Transverse colon (tissue), 4 donors: ENCODE measurements around the gene SYNPO2. TPM values are rescaled to one million over a fixed set of nuclear protein-coding genes. Genes with fewer than 3 reads are reported as not detected.
"Not testable (repeated sequence)": the region's sequence is repeated elsewhere in the genome, so short reads cannot be mapped to it uniquely, and the experiment has no call there.

Source experiments
- DNase-seq: peaks from one replicate; pipeline ENCODE4 v3.0.0-alpha.2; 2019
- H3K27ac ChIP-seq, 4 donors: fragments of 200-600 bp; sonication (generic); 2 replicates each; pipeline ENCODE4 v1.5.1; 2016 to 2018; ENCODE audit warnings: inconsistent platforms in 4 of 4
- H3K27me3 ChIP-seq: fragments of 200-600 bp; sonication (generic); 2 replicates; pipeline ENCODE4 v1.5.1; 2017; ENCODE audit warnings: inconsistent platforms
- H3K36me3 ChIP-seq, 4 donors: fragments of 200-600 bp; sonication (generic); 2 replicates each; pipeline ENCODE4 v1.5.1; 2017 to 2019; ENCODE audit warnings: inconsistent platforms in 4 of 4
- H3K4me1 ChIP-seq, 4 donors: fragments of 200-600 bp; sonication (generic); 2 replicates each; pipeline ENCODE4 v1.5.1; 2017 to 2020; ENCODE audit warnings: inconsistent platforms in 4 of 4
- H3K4me3 ChIP-seq, 4 donors: fragments of 200-600 bp; sonication (generic); 1 replicate in 1 of 4; 2 replicates in 3 of 4; pipeline versions ENCODE4 v1.5.1 to v1.6.1; 2017 to 2019; ENCODE audit warnings: inconsistent platforms in 4 of 4
- H3K9me3 ChIP-seq, 2 donors: fragments of 200-600 bp; sonication (generic); 2 replicates each; pipeline ENCODE4 v1.5.1; 2017 to 2019; ENCODE audit warnings: inconsistent platforms in 2 of 2
- EP300 ChIP-seq: sonication (generic); formaldehyde crosslinking; IDR thresholded peaks from one replicate; pipeline ENCODE4 v1.6.1; 2017; ENCODE audit warnings: antibody characterized with exemption, low read depth
- POLR2A ChIP-seq: fragments of 450-650 bp; IDR thresholded peaks from one replicate; pipeline ENCODE4 v1.6.1; 2016; ENCODE audit warnings: antibody characterized with exemption, mild to moderate bottlenecking, moderate library complexity
- POLR2AphosphoS5 ChIP-seq, 3 donors: sonication (generic); formaldehyde crosslinking; IDR thresholded peaks; one replicate each; pipeline ENCODE4 v1.6.1; 2016; ENCODE audit warnings: antibody characterized with exemption in 3 of 3
- WGBS, 2 donors: methylation state at CpG; one replicate each; pipeline ENCODE4 v1.1.5; 2018; ENCODE audit warnings: low coverage in 1 of 2; 5-methylcytosine and 5-hydroxymethylcytosine counted together
- in situ Hi-C, 4 donors: fragments of 200-750 bp; cut with MboI; loops; one replicate each; pipeline versions ENCODE4 v1.15.0 to v1.15.1; 2017; ENCODE audit warnings: low sequenced_read_pairs in 3 of 4, low pct_ligation_motif_present in 1 of 4, low pct_unique_long_range_greater_than_20kb in 1 of 4
- intact Hi-C: fragments of 100-400 bp; cut with DNase I; formaldehyde crosslinking; loops from one replicate; pipeline ENCODE4 v1.15.1; 2023; ENCODE audit warnings: low total_unique reads
- total RNA-seq, 4 donors: library from RNA; depleted of rRNA; stranded (reverse); fragments of >200 nt; gene quantifications; one replicate each; pipeline ENCODE4 v1.1.0, GENCODE V29; 2016
- TF ChIP-seq, protein P1 (sequence below), 5 experiments: fragments of 200-600 bp in 3 of 5; fragments of 450-650 bp in 2 of 5; sonication (generic) in 3 of 5; IDR thresholded peaks; 1 replicate in 2 of 5; 2 replicates in 3 of 5; pipeline ENCODE4 v1.5.1; 2016 to 2017; ENCODE audit warnings: antibody characterized with exemption in 5 of 5, inconsistent platforms in 3 of 5, mild to moderate bottlenecking in 2 of 5, moderate library complexity in 1 of 5

SYNPO2 gene
- total RNA-seq, 4 donors from 2014 or later, result 99.7 to 400 (median 145) TPM

DNA sequence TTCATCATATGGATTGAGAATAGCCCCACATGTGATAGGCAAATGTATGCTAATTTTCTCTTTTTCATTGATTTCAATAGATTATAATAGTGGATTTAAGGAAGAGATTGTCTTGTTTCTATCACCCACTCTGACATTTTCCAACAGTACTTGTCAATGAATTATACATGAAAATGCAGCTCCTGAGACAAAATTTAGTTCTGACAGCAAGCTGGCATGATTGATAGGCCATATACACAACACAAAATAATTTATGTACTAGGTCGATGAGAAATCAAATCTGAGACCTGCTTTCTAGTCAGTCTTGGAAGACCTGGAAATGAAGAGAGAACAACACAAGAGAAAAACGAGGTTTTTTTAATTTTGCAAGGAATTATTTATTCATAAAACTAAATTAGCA, 129.0 kb downstream of the SYNPO2 start:
- Histone ChIP-seq H3K9me3 (no peaks in the 10 kb centered on the region), H3K4me3 (no peak overlapping the region), H3K4me1 (peaks cover 0 to 5% (median 0%) of the 10 kb centered on the region in 4 donors), H3K27me3 (no peaks in the 10 kb centered on the region), H3K27ac (peak overlapping the region; percentile 34 to 83 (median 78)), H3K36me3 (no peaks in the 10 kb centered on the region)
- TF ChIP-seq POLR2A (no peak), EP300 (no peak), POLR2AphosphoS5 (IDR thresholded peaks at IDR 0.05) (no peak)
- TF ChIP-seq, protein P1, sequence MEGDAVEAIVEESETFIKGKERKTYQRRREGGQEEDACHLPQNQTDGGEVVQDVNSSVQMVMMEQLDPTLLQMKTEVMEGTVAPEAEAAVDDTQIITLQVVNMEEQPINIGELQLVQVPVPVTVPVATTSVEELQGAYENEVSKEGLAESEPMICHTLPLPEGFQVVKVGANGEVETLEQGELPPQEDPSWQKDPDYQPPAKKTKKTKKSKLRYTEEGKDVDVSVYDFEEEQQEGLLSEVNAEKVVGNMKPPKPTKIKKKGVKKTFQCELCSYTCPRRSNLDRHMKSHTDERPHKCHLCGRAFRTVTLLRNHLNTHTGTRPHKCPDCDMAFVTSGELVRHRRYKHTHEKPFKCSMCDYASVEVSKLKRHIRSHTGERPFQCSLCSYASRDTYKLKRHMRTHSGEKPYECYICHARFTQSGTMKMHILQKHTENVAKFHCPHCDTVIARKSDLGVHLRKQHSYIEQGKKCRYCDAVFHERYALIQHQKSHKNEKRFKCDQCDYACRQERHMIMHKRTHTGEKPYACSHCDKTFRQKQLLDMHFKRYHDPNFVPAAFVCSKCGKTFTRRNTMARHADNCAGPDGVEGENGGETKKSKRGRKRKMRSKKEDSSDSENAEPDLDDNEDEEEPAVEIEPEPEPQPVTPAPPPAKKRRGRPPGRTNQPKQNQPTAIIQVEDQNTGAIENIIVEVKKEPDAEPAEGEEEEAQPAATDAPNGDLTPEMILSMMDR (IDR thresholded peaks at IDR 0.05), result no peak
- intact Hi-C loops, result no loop called here
- WGBS, 2 donors, result 78 to 79% methylated on average over 2 of the region's 2 CpGs
- DNase-seq, result no peak
- in situ Hi-C loops, result no loop called here

DNA sequence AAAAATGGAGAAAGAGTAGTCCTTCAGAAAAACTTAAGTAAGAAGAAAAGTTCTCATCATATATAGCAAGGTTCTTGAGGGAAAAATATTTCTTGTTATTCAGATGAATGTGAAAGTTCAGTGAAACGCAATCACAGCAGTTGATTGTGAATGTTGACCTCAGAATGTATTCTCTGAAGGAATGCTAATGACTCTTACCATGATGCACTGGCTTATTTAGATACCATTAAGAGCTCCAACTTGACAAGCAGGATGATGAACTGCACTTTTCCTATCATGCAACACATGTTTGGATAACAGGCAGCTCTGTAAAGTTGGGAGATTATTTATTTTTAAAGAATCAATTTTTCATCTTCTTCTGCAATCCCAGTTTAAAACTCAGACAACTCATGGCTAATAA, 131.5 kb downstream of the SYNPO2 start:
- no peaks in the 10 kb centered on the region for H3K9me3 ChIP-seq
- TF ChIP-seq POLR2AphosphoS5 (IDR thresholded peaks at IDR 0.05) (peak in 1 of 3 donors; percentile 19), EP300 (no peak)
- peak overlapping the region; percentile 34 to 83 (median 78) for H3K27ac ChIP-seq
- 38 to 51% methylated on average over 1 of the region's 1 CpG for WGBS, 2 donors
- in situ Hi-C loops (no loop called here), intact Hi-C loops (no loop called here)
- H3K4me1 ChIP-seq, result peaks cover 2 to 13% (median 5%) of the 10 kb centered on the region in 4 donors
- no peaks in the 10 kb centered on the region for H3K27me3 ChIP-seq
- no peaks in the 10 kb centered on the region for H3K36me3 ChIP-seq
- no peak for DNase-seq
- H3K4me3 ChIP-seq, result no peak overlapping the region

DNA sequence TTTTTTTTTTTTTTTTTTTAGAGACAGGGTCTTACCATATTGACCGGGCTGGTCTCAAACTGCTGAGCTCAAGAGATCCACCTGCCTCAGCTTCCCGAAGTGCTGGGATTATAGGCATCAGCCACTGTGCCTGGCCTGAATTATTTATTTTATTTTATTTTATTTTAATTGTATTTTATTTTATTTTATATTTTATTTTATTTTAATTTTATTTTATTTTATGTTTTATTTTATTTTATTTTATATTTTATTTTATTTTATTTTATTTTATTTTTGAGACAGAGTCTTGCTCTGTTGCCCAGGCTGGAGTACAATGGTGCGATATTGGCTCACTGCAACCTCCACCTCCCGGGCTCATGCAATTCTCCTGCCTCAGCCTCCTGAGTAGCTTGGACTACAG, 133.9 kb downstream of the SYNPO2 start:
- in situ Hi-C loops, H3K9me3 ChIP-seq, intact Hi-C loops, DNase-seq, H3K27me3 ChIP-seq, H3K36me3 ChIP-seq, H3K4me3 ChIP-seq: not testable (repeated sequence)
- Histone ChIP-seq H3K4me1 (peaks cover 6 to 23% (median 12%) of the 10 kb centered on the region in 4 donors), H3K27ac (peak overlapping the region; percentile 85 to 91 (median 88))
- 90 to 94% methylated on average over 2 to 4 of the region's 4 CpGs for WGBS, 2 donors

DNA sequence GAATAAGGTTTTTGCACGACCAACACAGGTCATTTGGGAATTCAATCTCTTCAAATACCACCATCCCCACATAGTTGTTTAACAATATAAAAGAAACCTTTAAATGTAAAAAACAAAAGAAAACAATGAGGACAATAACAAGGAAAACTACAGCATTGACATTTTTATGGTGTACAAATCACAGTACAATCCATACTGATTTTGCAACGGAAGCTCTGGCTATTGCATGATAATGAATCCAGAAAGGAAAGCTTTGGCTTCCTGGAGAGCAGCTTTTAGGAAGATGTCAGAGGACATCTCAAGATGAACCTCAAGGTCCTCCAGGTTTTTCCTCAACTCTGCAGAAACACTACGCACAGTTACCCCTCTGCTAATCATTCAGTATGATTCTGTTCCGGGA, 135.4 kb downstream of the SYNPO2 start:
- Histone ChIP-seq H3K4me3 (no peak overlapping the region), H3K27me3 (no peaks in the 10 kb centered on the region), H3K27ac (peak overlapping the region; percentile 85 to 91 (median 88)), H3K9me3 (no peaks in the 10 kb centered on the region), H3K4me1 (peaks cover 6 to 23% (median 12%) of the 10 kb centered on the region in 4 donors), H3K36me3 (no peaks in the 10 kb centered on the region)
- TF ChIP-seq, protein P1 (IDR thresholded peaks at IDR 0.05), result no peak
- no peak for TF ChIP-seq POLR2AphosphoS5 (IDR thresholded peaks at IDR 0.05)
- TF ChIP-seq EP300, result no peak
- TF ChIP-seq POLR2A, result no peak
- in situ Hi-C loops (no loop called here), intact Hi-C loops (no loop called here)
- 82 to 83% methylated on average over 4 of the region's 4 CpGs for WGBS, 2 donors
- DNase-seq, result no peak

DNA sequence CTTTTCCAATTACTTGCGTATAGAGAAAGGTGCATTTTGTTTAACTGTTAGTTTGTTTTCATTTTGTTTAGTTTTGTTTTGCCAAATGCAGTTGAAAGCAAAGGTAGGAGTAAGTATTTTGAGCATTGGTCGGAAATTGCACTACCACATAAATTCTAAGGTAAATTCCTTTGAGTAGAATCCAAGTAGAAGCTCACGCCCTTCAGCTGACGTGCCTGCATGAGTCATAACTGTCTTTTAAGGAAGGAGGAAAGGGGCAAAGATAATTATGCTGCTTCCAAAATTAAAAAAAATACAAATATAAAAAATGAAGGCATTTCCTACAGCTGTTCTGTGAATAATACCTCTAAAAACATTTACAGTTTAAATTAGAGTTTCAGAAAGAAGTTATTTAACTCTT, 136.8 kb downstream of the SYNPO2 start:
- Histone ChIP-seq H3K27me3 (no peaks in the 10 kb centered on the region), H3K4me3 (no peak overlapping the region), H3K4me1 (peaks cover 6 to 23% (median 12%) of the 10 kb centered on the region in 4 donors), H3K27ac (peak overlapping the region; percentile 85 to 91 (median 88)), H3K36me3 (peaks cover 0 to 1% (median 0%) of the 10 kb centered on the region in 4 donors), H3K9me3 (no peaks in the 10 kb centered on the region)
- TF ChIP-seq POLR2AphosphoS5 (IDR thresholded peaks at IDR 0.05) (no peak), POLR2A (no peak), EP300 (no peak)
- TF ChIP-seq, protein P1 (IDR thresholded peaks at IDR 0.05), result no peak
- intact Hi-C loops, result no loop called here
- in situ Hi-C loops, result loop anchor here in 2 of 4 donors (25.0 kb wide), 1 partner anchor 212 kb away; no protein-coding TSS in a partner anchor
- 15 to 24% methylated on average over 4 of the region's 4 CpGs for WGBS, 2 donors
- DNase-seq, result peak; percentile 77
